K562 (cell line): ENCODE results near the gene CNPY4. TPM values are rescaled to one million over a fixed set of nuclear protein-coding genes. Genes with fewer than 3 reads are reported as not detected.
A peak's percentile ranks its signal among the peaks of the same experiment; 100 is the strongest.

Experiments used
- BHLHE40 ChIP-seq: IDR thresholded peaks from 2 replicates; pipeline ENCODE4 v1.6.1; 2011; ENCODE audit warnings: low read length, improper control_type of control experiment
- EP400 ChIP-seq: fragments of 450-650 bp; IDR thresholded peaks from 2 replicates; pipeline ENCODE4 v1.6.1; 2017; ENCODE audit warnings: antibody characterized with exemption, mild to moderate bottlenecking, moderate library complexity
- FOXM1 ChIP-seq, 2 experiments: fragments of 450-650 bp in 1 of 2; sonication (generic) in 1 of 2; formaldehyde crosslinking in 1 of 2; IDR thresholded peaks; 2 replicates each; pipeline versions ENCODE4 v1.6.1 to v1.9.0; 2017 to 2022; ENCODE audit warnings: low read depth in 2 of 2, mild to moderate bottlenecking in 2 of 2, missing genetic modification reagents in 1 of 2, moderate library complexity in 1 of 2
- FOXP1 ChIP-seq: sonication (generic); formaldehyde crosslinking; IDR thresholded peaks from 2 replicates; pipeline ENCODE4 v1.8.0; 2022; ENCODE audit warnings: mild to moderate bottlenecking, missing genetic modification reagents
- GABPB1 ChIP-seq: sonication (generic); formaldehyde crosslinking; IDR thresholded peaks from 2 replicates; pipeline ENCODE4 v1.8.0; 2022; ENCODE audit warnings: mild to moderate bottlenecking, missing genetic modification reagents
- HMG20B ChIP-seq: fragments of 250-450 bp; sonication (Bioruptor Pico); IDR thresholded peaks from 2 replicates; pipeline ENCODE4 v1.5.0; 2021; ENCODE audit warnings: mild to moderate bottlenecking
- HSF4 ChIP-seq: fragments of 250-450 bp; sonication (Bioruptor Pico); IDR thresholded peaks from 2 replicates; pipeline ENCODE4 v2.1.2; 2022; ENCODE audit warnings: mild to moderate bottlenecking, moderate library complexity, borderline replicate concordance
- IFI16 ChIP-seq: fragments of 250-450 bp; sonication (Bioruptor Pico); IDR thresholded peaks from 2 replicates; pipeline ENCODE4 v2.1.2; 2022; ENCODE audit warnings: mild to moderate bottlenecking, inconsistent platforms
- IRF1 ChIP-seq: sonication (generic); formaldehyde crosslinking; IDR thresholded peaks from 2 replicates; pipeline ENCODE4 v1.8.0; 2022; ENCODE audit warnings: missing genetic modification reagents, mild to moderate bottlenecking, borderline replicate concordance
- MTA3 ChIP-seq: fragments of 450-650 bp; formaldehyde crosslinking; IDR thresholded peaks from 2 replicates; pipeline ENCODE4 v1.6.1; 2017; ENCODE audit warnings: mild to moderate bottlenecking, borderline replicate concordance
- NCOA4 ChIP-seq: fragments of 450-650 bp; IDR thresholded peaks from 2 replicates; pipeline ENCODE4 v1.6.1; 2018; ENCODE audit warnings: mild to moderate bottlenecking; ENCODE audit not compliant: partially characterized antibody
- NELFE ChIP-seq: IDR thresholded peaks from 2 replicates; pipeline ENCODE4 v1.6.1; 2011; ENCODE audit warnings: mild to moderate bottlenecking; ENCODE audit not compliant: insufficient read depth, insufficient read length
- NFE2L1 ChIP-seq: fragments of 450-650 bp; IDR thresholded peaks from 2 replicates; pipeline ENCODE4 v1.6.1; 2016; ENCODE audit warnings: missing genetic modification characterization, low read depth, mild to moderate bottlenecking, missing compliant biosample characterization, moderate library complexity, borderline replicate concordance
- NFIC ChIP-seq: fragments of 450-650 bp; IDR thresholded peaks from 2 replicates; pipeline ENCODE4 v1.6.1; 2017; ENCODE audit warnings: mild to moderate bottlenecking, inconsistent platforms
- PHTF2 ChIP-seq: fragments of 250-450 bp; sonication (Bioruptor Pico); IDR thresholded peaks from 2 replicates; pipeline ENCODE4 v1.5.0; 2021; ENCODE audit warnings: mild to moderate bottlenecking
- SIN3A ChIP-seq, 2 experiments: fragments of 150-350 bp in 1 of 2; IDR thresholded peaks; 2 replicates each; pipeline ENCODE4 v1.6.1; 2011 to 2016; ENCODE audit warnings: borderline replicate concordance in 2 of 2, low read depth in 2 of 2, low read length in 2 of 2, mild to moderate bottlenecking in 2 of 2, moderate library complexity in 2 of 2; ENCODE audit not compliant: control insufficient read depth in 1 of 2
- ZNF143 ChIP-seq: sonication (generic); formaldehyde crosslinking; IDR thresholded peaks from 2 replicates; pipeline ENCODE4 v1.9.0; 2022; ENCODE audit warnings: mild to moderate bottlenecking, missing genetic modification reagents
- ZNF239 ChIP-seq: fragments of 250-450 bp; sonication (Bioruptor Pico); IDR thresholded peaks from 2 replicates; pipeline ENCODE4 v1.4.0; 2020; ENCODE audit warnings: mild to moderate bottlenecking
- ZNF24 ChIP-seq: fragments of 450-650 bp; IDR thresholded peaks from 2 replicates; pipeline ENCODE4 v1.6.1; 2016
- ZNF311 ChIP-seq: fragments of 250-450 bp; sonication (Bioruptor Pico); IDR thresholded peaks from 2 replicates; pipeline ENCODE4 v1.4.0; 2020; ENCODE audit warnings: mild to moderate bottlenecking, moderate library complexity
- ZNF41 ChIP-seq: fragments of 250-450 bp; sonication (Bioruptor Pico); conservative IDR thresholded peaks from 2 replicates; pipeline ENCODE4 v1.4.0; 2020; ENCODE audit warnings: mild to moderate bottlenecking
- ZNF584 ChIP-seq: fragments of 200-800 bp; sonication (Bioruptor generic); IDR thresholded peaks from 2 replicates; pipeline ENCODE4 v1.6.1; 2016; ENCODE audit warnings: low read depth, mild to moderate bottlenecking, missing genetic modification characterization, missing compliant biosample characterization
- ZNF740 ChIP-seq, 3 experiments: fragments of 200-800 bp in 1 of 3; sonication (Bioruptor generic) in 1 of 3; sonication (generic) in 1 of 3; formaldehyde crosslinking in 1 of 3; IDR thresholded peaks; 2 replicates each; pipeline versions ENCODE4 v1.6.1 to v1.8.0; 2016 to 2022; ENCODE audit warnings: mild to moderate bottlenecking in 2 of 3, missing compliant biosample characterization in 2 of 3, missing genetic modification characterization in 2 of 3, missing genetic modification reagents in 1 of 3
- polyA plus RNA-seq, 8 experiments: library from polyadenylated mRNA; depleted of rRNA in 4 of 8; stranded (reverse) in 5 of 8; unstranded in 3 of 8; fragments of >200 nt; fragmentation: Nextera tagmentation in 2 of 8; fragmentation: Illumina TruSeq in 1 of 8; extraction: Ambion mirVana in 2 of 8; extraction: Trizol in 1 of 8; gene quantifications; 2 replicates each; pipeline versions ENCODE4 v1.2.1 to v1.2.3, GENCODE V29; 2011 to 2014; ENCODE audit warnings: inconsistent platforms in 1 of 8, missing spikeins in 1 of 8
- total RNA-seq, 7 experiments: library from RNA; depleted of rRNA in 6 of 7; stranded (reverse); fragments of >200 nt in 6 of 7; fragmentation: Illumina TruSeq in 2 of 7; extraction: Trizol in 2 of 7; gene quantifications; 2 replicates each; pipeline versions ENCODE4 v1.2.1 to v1.2.3, GENCODE V29; 2011 to 2021; ENCODE audit warnings: low replicate concordance in 1 of 7
- TF ChIP-seq, protein P1 (sequence below): fragments of 450-650 bp; IDR thresholded peaks from 2 replicates; pipeline ENCODE4 v1.6.1; 2017; ENCODE audit warnings: antibody characterized with exemption

CNPY4 gene
- total and polyA plus RNA-seq, 9 of the 15 experiments (the other 6 are each of a cell fraction or from before 2014, with no cell fraction given) = 1.9 to 11.2 (median 7.0) TPM

DNA sequence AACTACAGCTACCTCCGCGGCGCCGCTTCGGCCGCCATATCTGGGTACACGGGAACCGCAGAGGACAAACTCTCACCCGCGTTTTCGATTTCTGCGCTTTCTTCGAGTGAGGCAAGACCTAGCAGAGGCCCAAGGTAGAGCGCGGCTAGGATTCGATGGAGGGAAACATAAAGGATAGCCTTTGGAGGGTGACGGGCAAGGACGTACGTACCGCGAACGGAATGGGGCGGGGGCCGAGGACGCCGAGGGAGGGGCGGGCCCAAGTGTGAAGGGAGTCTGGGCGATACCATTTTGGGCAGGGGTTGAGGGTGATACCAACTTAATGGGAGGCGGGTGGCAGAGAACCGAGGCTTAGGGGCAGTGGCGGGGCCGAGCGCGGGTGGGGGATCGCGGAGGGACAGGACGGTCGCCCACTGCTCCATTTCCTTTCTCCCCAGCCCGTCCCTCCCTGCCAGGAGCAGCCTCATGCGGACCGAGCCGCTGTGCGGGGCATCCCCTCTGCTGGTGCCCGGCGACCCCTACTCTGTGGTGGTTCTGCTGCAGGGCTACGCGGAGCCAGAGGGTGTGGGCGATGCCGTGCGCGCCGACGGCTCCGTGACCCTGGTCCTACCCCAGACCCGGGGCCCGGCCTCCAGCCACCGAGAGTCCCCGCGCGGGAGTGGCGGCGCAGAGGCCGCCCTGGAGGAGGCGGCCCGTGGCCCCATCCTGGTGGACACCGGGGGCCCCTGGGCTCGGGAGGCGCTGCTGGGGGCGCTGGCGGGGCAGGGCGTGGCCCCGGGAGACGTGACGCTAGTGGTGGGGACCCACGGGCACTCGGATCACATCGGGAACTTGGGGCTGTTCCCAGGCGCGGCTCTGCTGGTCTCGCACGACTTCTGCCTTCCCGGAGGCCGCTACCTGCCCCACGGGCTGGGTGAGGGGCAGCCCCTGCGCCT, 7.8 kb downstream of the CNPY4 start, which contains the start of gene MBLAC1 (continued):
- TF ChIP-seq ZNF584 (CRISPR knock-in tag) = peak; percentile 34; the same call in 1 of the 2 replicates
- TF ChIP-seq EP400 = peak; percentile 95
- TF ChIP-seq ZNF740 (CRISPR knock-in tag; IDR thresholded peaks at IDR 0.05) = peak; percentile 5; the same call in 1 of the 2 replicates
- TF ChIP-seq ZNF740 (tag; IDR thresholded peaks at IDR 0.05) = no peak
- TF ChIP-seq ZNF41 = no peak
- TF ChIP-seq IRF1 (CRISPR knock-in tag) = no peak
- TF ChIP-seq FOXM1 (IDR thresholded peaks at IDR 0.05; ENCODE audit: low read depth) = 0 out of 2 replicates have a peak, but pooled peaks have one; percentile 35
- peak; percentile 70 for TF ChIP-seq FOXM1 (CRISPR knock-in tag; IDR thresholded peaks at IDR 0.05; ENCODE audit: low read depth)
- no peak for TF ChIP-seq ZNF143
- TF ChIP-seq PHTF2 (CRISPR knock-in tag) = no peak
- TF ChIP-seq HMG20B (CRISPR knock-in tag) = no peak
- TF ChIP-seq NFIC = peak; percentile 23; the same call in 1 of the 2 replicates
- no peak for TF ChIP-seq ZNF239 (CRISPR knock-in tag)
- no peak for TF ChIP-seq IFI16 (CRISPR knock-in tag)
- no peak for TF ChIP-seq NCOA4
- TF ChIP-seq BHLHE40 = peak; percentile 92
- peak; percentile 65 for TF ChIP-seq GABPB1 (CRISPR knock-in tag)
- TF ChIP-seq NELFE = no peak
- no peak for TF ChIP-seq NFE2L1 (tag)
- peak; percentile 60 for TF ChIP-seq MTA3
- TF ChIP-seq HSF4 (CRISPR knock-in tag) = no peak
- TF ChIP-seq FOXP1 = no peak
- TF ChIP-seq, protein P1, sequence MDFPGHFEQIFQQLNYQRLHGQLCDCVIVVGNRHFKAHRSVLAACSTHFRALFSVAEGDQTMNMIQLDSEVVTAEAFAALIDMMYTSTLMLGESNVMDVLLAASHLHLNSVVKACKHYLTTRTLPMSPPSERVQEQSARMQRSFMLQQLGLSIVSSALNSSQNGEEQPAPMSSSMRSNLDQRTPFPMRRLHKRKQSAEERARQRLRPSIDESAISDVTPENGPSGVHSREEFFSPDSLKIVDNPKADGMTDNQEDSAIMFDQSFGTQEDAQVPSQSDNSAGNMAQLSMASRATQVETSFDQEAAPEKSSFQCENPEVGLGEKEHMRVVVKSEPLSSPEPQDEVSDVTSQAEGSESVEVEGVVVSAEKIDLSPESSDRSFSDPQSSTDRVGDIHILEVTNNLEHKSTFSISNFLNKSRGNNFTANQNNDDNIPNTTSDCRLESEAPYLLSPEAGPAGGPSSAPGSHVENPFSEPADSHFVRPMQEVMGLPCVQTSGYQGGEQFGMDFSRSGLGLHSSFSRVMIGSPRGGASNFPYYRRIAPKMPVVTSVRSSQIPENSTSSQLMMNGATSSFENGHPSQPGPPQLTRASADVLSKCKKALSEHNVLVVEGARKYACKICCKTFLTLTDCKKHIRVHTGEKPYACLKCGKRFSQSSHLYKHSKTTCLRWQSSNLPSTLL = no peak
- TF ChIP-seq ZNF311 = no peak
- TF ChIP-seq ZNF24 = no peak
- peak in 1 of 2 experiments; percentile 79; a peak in 1 of 4 replicates for TF ChIP-seq SIN3A (IDR thresholded peaks at IDR 0.05; ENCODE audit: borderline replicate concordance in 2 of 2, control insufficient read depth in 1 of 2, low read depth in 2 of 2, low read length in 2 of 2)
